ENCODE data around the gene RAB44.

Gene RAB44

GRCh38 chr6:36733300-36733699 lies 35.7 kb downstream of the RAB44 start:
- no peaks in the 10 kb centered on the region for H3K9me3 ChIP-seq (ENCODE audit: control insufficient read depth, insufficient read depth, low read length)
- peaks cover 22% of the 10 kb centered on the region for H3K4me1 ChIP-seq (ENCODE audit: insufficient read depth, low read length)
- H3K9ac ChIP-seq (ENCODE audit: low read depth, low read length), result no peak overlapping the region
- H3K36me3 ChIP-seq (ENCODE audit: insufficient read depth, low read length), result no peaks in the 10 kb centered on the region

GRCh38 chr6:36734486-36735060 lies 36.9 kb downstream of the RAB44 start:
- Histone ChIP-seq H3K9me3 (ENCODE audit: control insufficient read depth, insufficient read depth, low read length) (no peaks in the 10 kb centered on the region), H3K4me1 (ENCODE audit: insufficient read depth, low read length) (peaks cover 22% of the 10 kb centered on the region), H3K9ac (ENCODE audit: low read depth, low read length) (no peak overlapping the region)

GRCh38 chr6:36735110-36736071 lies 37.8 kb downstream of the RAB44 start:
- no peaks in the 10 kb centered on the region for H3K36me3 ChIP-seq (ENCODE audit: insufficient read depth, low read length)
- H3K4me1 ChIP-seq (ENCODE audit: insufficient read depth, low read length), result peaks cover 22% of the 10 kb centered on the region
- no peaks in the 10 kb centered on the region for H3K9me3 ChIP-seq (ENCODE audit: control insufficient read depth, insufficient read depth, low read length)
- H3K9ac ChIP-seq (ENCODE audit: low read depth, low read length), result 0 out of 2 replicates have a peak overlapping the region, but pooled peaks have one; percentile 12

More at GRCh38 chr6:36734486-36735060, 36.9 kb downstream of the RAB44 start:
- H3K36me3 ChIP-seq (ENCODE audit: insufficient read depth, low read length), result no peaks in the 10 kb centered on the region

GRCh38 chr6:36737043-36737785 lies 39.6 kb downstream of the RAB44 start:
- Histone ChIP-seq H3K36me3 (ENCODE audit: insufficient read depth, low read length) (no peaks in the 10 kb centered on the region), H3K9ac (ENCODE audit: low read depth, low read length) (no peak overlapping the region), H3K4me1 (ENCODE audit: insufficient read depth, low read length) (peaks cover 16% of the 10 kb centered on the region; the same call in 1 of the 2 replicates), H3K9me3 (ENCODE audit: control insufficient read depth, insufficient read depth, low read length) (no peaks in the 10 kb centered on the region)

GRCh38 chr6:36738108-36738507 lies 40.5 kb downstream of the RAB44 start:
- Histone ChIP-seq H3K4me1 (ENCODE audit: insufficient read depth, low read length) (peaks cover 19% of the 10 kb centered on the region; the same call in 1 of the 2 replicates), H3K9ac (ENCODE audit: low read depth, low read length) (no peak overlapping the region), H3K9me3 (ENCODE audit: control insufficient read depth, insufficient read depth, low read length) (no peaks in the 10 kb centered on the region), H3K36me3 (ENCODE audit: insufficient read depth, low read length) (no peaks in the 10 kb centered on the region)

- Histone ChIP-seq H3K9ac (ENCODE audit: low read depth, low read length) (no peak overlapping the region), H3K9me3 (ENCODE audit: control insufficient read depth, insufficient read depth, low read length) (no peaks in the 10 kb centered on the region), H3K4me1 (ENCODE audit: insufficient read depth, low read length) (peaks cover 26% of the 10 kb centered on the region; the same call in 1 of the 2 replicates), H3K36me3 (ENCODE audit: insufficient read depth, low read length) (no peaks in the 10 kb centered on the region)
Measured at GRCh38 chr6:36739947-36740817, 42.6 kb downstream of the RAB44 start.

GRCh38 chr6:36740818-36741179 lies 43.2 kb downstream of the RAB44 start:
- Histone ChIP-seq H3K9ac (ENCODE audit: low read depth, low read length) (no peak overlapping the region), H3K9me3 (ENCODE audit: control insufficient read depth, insufficient read depth, low read length) (no peaks in the 10 kb centered on the region), H3K4me1 (ENCODE audit: insufficient read depth, low read length) (peaks cover 20% of the 10 kb centered on the region; the same call in 1 of the 2 replicates), H3K36me3 (ENCODE audit: insufficient read depth, low read length) (no peaks in the 10 kb centered on the region)

GRCh38 chr6:36742146-36742545 lies 44.5 kb downstream of the RAB44 start:
- Histone ChIP-seq H3K36me3 (ENCODE audit: insufficient read depth, low read length) (no peaks in the 10 kb centered on the region), H3K9me3 (ENCODE audit: control insufficient read depth, insufficient read depth, low read length) (no peaks in the 10 kb centered on the region), H3K4me1 (ENCODE audit: insufficient read depth, low read length) (peaks cover 17% of the 10 kb centered on the region; the same call in 1 of the 2 replicates), H3K9ac (ENCODE audit: low read depth, low read length) (no peak overlapping the region)

- H3K9me3 ChIP-seq (ENCODE audit: control insufficient read depth, insufficient read depth, low read length), result no peaks in the 10 kb centered on the region
- no peaks in the 10 kb centered on the region for H3K36me3 ChIP-seq (ENCODE audit: insufficient read depth, low read length)
- peaks cover 17% of the 10 kb centered on the region; the same call in 1 of the 2 replicates for H3K4me1 ChIP-seq (ENCODE audit: insufficient read depth, low read length)
- H3K9ac ChIP-seq (ENCODE audit: low read depth, low read length), result no peak overlapping the region
Measured at GRCh38 chr6:36743032-36743431, 45.4 kb downstream of the RAB44 start.

GRCh38 chr6:36743538-36744303 lies 46.1 kb downstream of the RAB44 start:
- peaks cover 17% of the 10 kb centered on the region; the same call in 1 of the 2 replicates for H3K4me1 ChIP-seq (ENCODE audit: insufficient read depth, low read length)
- no peak overlapping the region for H3K9ac ChIP-seq (ENCODE audit: low read depth, low read length)
- H3K9me3 ChIP-seq (ENCODE audit: control insufficient read depth, insufficient read depth, low read length), result peaks cover 5% of the 10 kb centered on the region; the same call in 1 of the 2 replicates
- no peaks in the 10 kb centered on the region for H3K36me3 ChIP-seq (ENCODE audit: insufficient read depth, low read length)

- Histone ChIP-seq H3K9me3 (ENCODE audit: control insufficient read depth, insufficient read depth, low read length) (peaks cover 6% of the 10 kb centered on the region; the same call in 1 of the 2 replicates), H3K36me3 (ENCODE audit: insufficient read depth, low read length) (no peaks in the 10 kb centered on the region), H3K4me1 (ENCODE audit: insufficient read depth, low read length) (peaks cover 17% of the 10 kb centered on the region; the same call in 1 of the 2 replicates), H3K9ac (ENCODE audit: low read depth, low read length) (no peak overlapping the region)
Measured at GRCh38 chr6:36744304-36744673, 46.7 kb downstream of the RAB44 start.

GRCh38 chr6:36745283-36745682 lies 47.7 kb downstream of the RAB44 start:
- H3K4me1 ChIP-seq (ENCODE audit: insufficient read depth, low read length), result peaks cover 17% of the 10 kb centered on the region; the same call in 1 of the 2 replicates
- H3K9ac ChIP-seq (ENCODE audit: low read depth, low read length), result no peak overlapping the region
- H3K36me3 ChIP-seq (ENCODE audit: insufficient read depth, low read length), result no peaks in the 10 kb centered on the region
- H3K9me3 ChIP-seq (ENCODE audit: control insufficient read depth, insufficient read depth, low read length), result peaks cover 10% of the 10 kb centered on the region; the same call in 1 of the 2 replicates

GRCh38 chr6:36745836-36746235 lies 48.2 kb downstream of the RAB44 start:
- Histone ChIP-seq H3K9ac (ENCODE audit: low read depth, low read length) (no peak overlapping the region), H3K4me1 (ENCODE audit: insufficient read depth, low read length) (peaks cover 17% of the 10 kb centered on the region; the same call in 1 of the 2 replicates), H3K9me3 (ENCODE audit: control insufficient read depth, insufficient read depth, low read length) (peaks cover 10% of the 10 kb centered on the region; the same call in 1 of the 2 replicates)

More at GRCh38 chr6:36745836-36746235, 48.2 kb downstream of the RAB44 start:
- H3K36me3 ChIP-seq (ENCODE audit: insufficient read depth, low read length), result no peaks in the 10 kb centered on the region
